ENCODE results near the gene DLX4.

Gene DLX4

GRCh38 chr17:49928126-49928800 is 40.7 kb upstream of the DLX4 start:
- no peak for ATAC-seq (ENCODE audit: insufficient read depth, low read depth)
- H3K4me3 ChIP-seq (ENCODE audit: low read depth in 1 of 2, low read length in 2 of 2), result no peak overlapping the region
- H3K4me1 ChIP-seq (ENCODE audit: insufficient read depth, low read length), result no peaks in the 10 kb centered on the region
- TF ChIP-seq CTCF (IDR thresholded peaks at IDR 0.05; ENCODE audit: borderline replicate concordance, extremely low read depth, low read length, poor library complexity, severe bottlenecking) (no peak), EZH2 (IDR thresholded peaks at IDR 0.05; ENCODE audit: borderline replicate concordance, low read depth, low read length, severe bottlenecking) (no peak)
- no peaks in the 10 kb centered on the region for H3K9me3 ChIP-seq (ENCODE audit: insufficient read depth, low read length, severe bottlenecking)
- H3K9ac ChIP-seq (ENCODE audit: low read depth, low read length), result no peak overlapping the region
- no peak for DNase-seq
- no peak overlapping the region for H3K4me2 ChIP-seq (ENCODE audit: insufficient read depth, low read length)
- H3K36me3 ChIP-seq (ENCODE audit: insufficient read depth, low read length), result no peaks in the 10 kb centered on the region
- no peak overlapping the region for H2AFZ ChIP-seq (ENCODE audit: low read depth, low read length)
- no peaks in the 10 kb centered on the region for H3K79me2 ChIP-seq (ENCODE audit: insufficient read depth, low read length)
- peaks cover 27% of the 10 kb centered on the region for H3K27me3 ChIP-seq (ENCODE audit: insufficient read depth, low read length, poor library complexity)
- no peak overlapping the region for H3K27ac ChIP-seq (ENCODE audit: low read length)
- peaks cover 5% of the 10 kb centered on the region for H4K20me1 ChIP-seq (ENCODE audit: insufficient read depth, low read length)

GRCh38 chr17:49928837-49929475 is 40.0 kb upstream of the DLX4 start:
- no peaks in the 10 kb centered on the region for H3K4me1 ChIP-seq (ENCODE audit: insufficient read depth, low read length)
- no peak for TF ChIP-seq EZH2 (IDR thresholded peaks at IDR 0.05; ENCODE audit: borderline replicate concordance, low read depth, low read length, severe bottlenecking)
- no peak for TF ChIP-seq CTCF (IDR thresholded peaks at IDR 0.05; ENCODE audit: borderline replicate concordance, extremely low read depth, low read length, poor library complexity, severe bottlenecking)
- no peaks in the 10 kb centered on the region for H3K79me2 ChIP-seq (ENCODE audit: insufficient read depth, low read length)
- H2AFZ ChIP-seq (ENCODE audit: low read depth, low read length), result no peak overlapping the region
- H3K36me3 ChIP-seq (ENCODE audit: insufficient read depth, low read length), result no peaks in the 10 kb centered on the region
- no peak overlapping the region for H3K27ac ChIP-seq (ENCODE audit: low read length)
- peaks cover 23% of the 10 kb centered on the region for H3K27me3 ChIP-seq (ENCODE audit: insufficient read depth, low read length, poor library complexity)
- no peak overlapping the region for H3K4me2 ChIP-seq (ENCODE audit: insufficient read depth, low read length)
- H4K20me1 ChIP-seq (ENCODE audit: insufficient read depth, low read length), result peaks cover 5% of the 10 kb centered on the region
- no peaks in the 10 kb centered on the region for H3K9me3 ChIP-seq (ENCODE audit: insufficient read depth, low read length, severe bottlenecking)
- H3K4me3 ChIP-seq (ENCODE audit: low read depth in 1 of 2, low read length in 2 of 2), result no peak overlapping the region
- ATAC-seq (ENCODE audit: insufficient read depth, low read depth) (no peak), DNase-seq (no peak)
- no peak overlapping the region for H3K9ac ChIP-seq (ENCODE audit: low read depth, low read length)

- Histone ChIP-seq H3K27ac (ENCODE audit: low read length) (no peak overlapping the region), H3K4me2 (ENCODE audit: insufficient read depth, low read length) (no peak overlapping the region), H2AFZ (ENCODE audit: low read depth, low read length) (no peak overlapping the region), H4K20me1 (ENCODE audit: insufficient read depth, low read length) (peaks cover 12% of the 10 kb centered on the region), H3K79me2 (ENCODE audit: insufficient read depth, low read length) (no peaks in the 10 kb centered on the region), H3K9me3 (ENCODE audit: insufficient read depth, low read length, severe bottlenecking) (no peaks in the 10 kb centered on the region), H3K9ac (ENCODE audit: low read depth, low read length) (no peak overlapping the region), H3K4me1 (ENCODE audit: insufficient read depth, low read length) (no peaks in the 10 kb centered on the region), H3K36me3 (ENCODE audit: insufficient read depth, low read length) (no peaks in the 10 kb centered on the region), H3K4me3 (ENCODE audit: low read depth in 1 of 2, low read length in 2 of 2) (no peak overlapping the region), H3K27me3 (ENCODE audit: insufficient read depth, low read length, poor library complexity) (peaks cover 17% of the 10 kb centered on the region)
- no peak for DNase-seq
- ATAC-seq (ENCODE audit: insufficient read depth, low read depth), result no peak
- no peak for TF ChIP-seq EZH2 (IDR thresholded peaks at IDR 0.05; ENCODE audit: borderline replicate concordance, low read depth, low read length, severe bottlenecking)
- TF ChIP-seq CTCF (IDR thresholded peaks at IDR 0.05; ENCODE audit: borderline replicate concordance, extremely low read depth, low read length, poor library complexity, severe bottlenecking), result no peak
Measured at GRCh38 chr17:49930880-49931279, 38.1 kb upstream of the DLX4 start.
